NCI-H2107 treated with DMSO at 0.1 percent for 48 hours (cell line): Measurements from ENCODE around the gene HLA-DMB.
"Not testable (repeated sequence)": the region's sequence is repeated elsewhere in the genome, so short reads cannot be mapped to it uniquely, and the experiment has no call there.

Experiments used
- DNase-seq: peaks from one replicate; lab custom pipeline; 2025; ENCODE audit not compliant: unreplicated experiment; lab: John Stamatoyannopoulos, UW

The HLA-DMB gene

GRCh38 chr6:32950449-32950848, 9.6 kb upstream of the HLA-DMB start:
- DNase-seq: no peak

- DNase-seq: no peak
Observed at GRCh38 chr6:32950010-32950409, 9.2 kb upstream of the HLA-DMB start.

GRCh38 chr6:32949113-32949512, 8.3 kb upstream of the HLA-DMB start:
- no peak for DNase-seq

- DNase-seq: no peak
Observed at GRCh38 chr6:32947552-32948465, 7.0 kb upstream of the HLA-DMB start.

- DNase-seq: no peak
Observed at GRCh38 chr6:32946893-32947292, 6.1 kb upstream of the HLA-DMB start.

GRCh38 chr6:32945953-32946352, 5.1 kb upstream of the HLA-DMB start:
- DNase-seq: no peak

GRCh38 chr6:32945108-32945760, 4.4 kb upstream of the HLA-DMB start:
- DNase-seq: no peak

GRCh38 chr6:32943864-32944649, 3.2 kb upstream of the HLA-DMB start:
- DNase-seq: no peak

- DNase-seq: not testable (repeated sequence)
Observed at GRCh38 chr6:32942555-32943123, 1.8 kb upstream of the HLA-DMB start.

- no peak for DNase-seq
Observed at GRCh38 chr6:32941214-32941768, 463 bp upstream of the HLA-DMB start.

GRCh38 chr6:32938494-32938893, 2.3 kb downstream of the HLA-DMB start:
- DNase-seq: no peak

GRCh38 chr6:32937230-32937633, 3.6 kb downstream of the HLA-DMB start:
- DNase-seq: no peak

- no peak for DNase-seq
Observed at GRCh38 chr6:32936239-32937152, 4.3 kb downstream of the HLA-DMB start.

- DNase-seq: no peak
Observed at GRCh38 chr6:32935551-32936238, 5.1 kb downstream of the HLA-DMB start.

- DNase-seq: peak; percentile 35
Observed at GRCh38 chr6:32933661-32934085, 7.2 kb downstream of the HLA-DMB start.

GRCh38 chr6:32932132-32932868, 8.5 kb downstream of the HLA-DMB start:
- no peak for DNase-seq

GRCh38 chr6:32931211-32931610, 9.6 kb downstream of the HLA-DMB start:
- no peak for DNase-seq

GRCh38 chr6:32922083-32922482, 18.7 kb downstream of the HLA-DMB start:
- no peak for DNase-seq

GRCh38 chr6:32920715-32921114, 20.1 kb downstream of the HLA-DMB start:
- no peak for DNase-seq
